Muscle of arm (tissue), 12 donors: ENCODE results near the gene SGPL1. TPM values are rescaled to one million over a fixed set of nuclear protein-coding genes. Genes with fewer than 3 reads are reported as not detected.
"Not testable (repeated sequence)": the region's sequence is repeated elsewhere in the genome, so short reads cannot be mapped to it uniquely, and the experiment has no call there.

Source experiments
- DNase-seq: peaks from one replicate; pipeline ENCODE4 v3.0.0-alpha.2; 2013
- polyA plus RNA-seq, 12 donors: library from polyadenylated mRNA; unstranded; fragments of 120-200 nt; gene quantifications; one replicate each; pipeline ENCODE4 v1.2.1, GENCODE V29; 2013; ENCODE audit not compliant: insufficient read length in 12 of 12

SGPL1 gene
- polyA plus RNA-seq, 12 donors = 22.8 to 33.0 (median 25.1) TPM; not detected in 1

DNA sequence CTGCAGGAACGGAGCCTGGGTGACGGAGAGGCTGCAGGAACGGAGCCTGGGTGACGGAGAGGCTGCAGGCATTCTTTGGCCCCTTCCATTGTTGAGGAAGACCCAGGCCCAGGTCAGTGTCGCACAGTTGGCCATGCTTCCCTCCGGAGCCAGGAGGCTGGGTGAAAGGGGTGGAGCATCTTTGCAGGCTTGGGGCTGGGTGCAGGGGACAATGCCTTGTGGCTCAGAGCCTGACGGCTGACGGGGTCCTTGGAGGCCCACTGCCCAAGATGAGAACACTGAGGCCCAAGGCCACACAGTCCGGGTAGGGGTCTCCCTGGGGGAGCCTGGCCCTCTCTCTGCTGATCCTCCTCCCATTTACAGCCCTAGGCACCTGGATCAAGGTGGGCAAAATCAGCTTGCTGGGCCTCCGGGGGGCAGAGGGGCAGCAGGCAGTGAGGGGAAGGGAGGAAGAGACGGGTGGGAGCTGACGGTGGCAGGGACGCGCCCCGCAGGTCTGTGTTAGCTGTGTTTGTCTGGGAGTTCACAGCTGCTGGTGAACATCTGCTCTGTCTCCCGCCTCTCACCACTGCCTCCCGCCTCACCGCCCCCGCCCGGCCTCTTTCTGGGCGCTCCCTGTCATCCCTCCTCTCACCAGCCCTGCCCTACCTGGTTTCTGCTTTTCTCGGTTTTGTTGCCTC is 103.2 kb downstream of the SGPL1 start:
- DNase-seq = no peak

DNA sequence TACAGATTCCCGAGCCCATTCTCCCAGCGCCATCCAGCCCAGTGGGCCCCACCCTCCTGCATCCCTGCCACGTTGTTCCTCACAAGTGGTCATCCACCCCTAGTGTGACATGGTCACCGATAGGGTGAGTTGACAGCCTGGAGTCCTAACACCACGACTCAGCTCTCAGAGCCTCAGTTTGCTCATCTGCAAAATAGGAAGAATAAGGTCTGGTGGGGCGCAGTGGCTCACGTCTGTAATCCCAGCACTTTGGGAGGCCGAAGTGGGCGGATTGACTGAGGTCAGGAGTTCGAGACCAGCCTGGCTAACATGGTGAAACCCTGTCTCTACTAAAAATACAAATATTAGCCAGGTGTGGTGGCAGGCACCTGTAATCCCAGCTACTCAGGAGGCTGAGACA is 104.2 kb downstream of the SGPL1 start:
- DNase-seq = not testable (repeated sequence)

DNA sequence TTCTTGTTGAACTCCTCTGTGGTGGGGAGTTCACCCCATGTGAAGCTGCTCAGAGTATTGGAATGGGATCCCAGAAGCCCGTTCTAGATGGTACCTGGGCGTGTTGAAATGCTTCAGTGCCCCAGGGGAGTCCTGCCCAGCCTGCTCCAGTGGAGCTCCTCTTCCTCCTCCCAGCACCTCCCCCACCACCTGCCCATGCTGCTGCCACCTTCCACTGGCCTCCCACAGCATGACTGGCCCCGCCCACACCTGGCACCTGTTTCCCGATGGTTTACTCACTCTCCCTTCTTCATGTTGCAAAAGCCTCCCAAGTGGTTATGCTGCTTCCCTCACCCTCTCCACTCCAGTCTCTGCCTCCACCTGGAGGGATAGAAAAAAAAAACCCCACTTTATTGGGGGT is 104.8 kb downstream of the SGPL1 start:
- DNase-seq = no peak

DNA sequence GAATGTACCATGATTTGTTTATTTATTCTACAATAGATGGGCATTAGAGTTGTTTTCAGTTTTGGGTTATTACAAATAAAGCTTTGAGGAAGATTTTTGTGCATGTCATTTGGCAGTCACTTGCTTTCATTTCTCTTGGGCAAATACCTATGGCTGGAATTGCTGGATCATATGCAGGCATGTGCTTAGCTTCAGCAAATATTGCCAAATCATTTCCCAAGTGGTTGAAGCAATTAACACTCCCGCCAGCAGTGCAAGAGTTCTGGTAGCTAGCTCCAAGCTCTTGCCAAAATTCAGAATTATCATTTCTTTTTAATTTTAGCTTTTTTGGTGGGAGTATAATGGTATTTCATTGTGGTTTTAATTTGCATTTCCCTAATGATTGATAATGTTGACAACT is 105.5 kb downstream of the SGPL1 start:
- no peak for DNase-seq

DNA sequence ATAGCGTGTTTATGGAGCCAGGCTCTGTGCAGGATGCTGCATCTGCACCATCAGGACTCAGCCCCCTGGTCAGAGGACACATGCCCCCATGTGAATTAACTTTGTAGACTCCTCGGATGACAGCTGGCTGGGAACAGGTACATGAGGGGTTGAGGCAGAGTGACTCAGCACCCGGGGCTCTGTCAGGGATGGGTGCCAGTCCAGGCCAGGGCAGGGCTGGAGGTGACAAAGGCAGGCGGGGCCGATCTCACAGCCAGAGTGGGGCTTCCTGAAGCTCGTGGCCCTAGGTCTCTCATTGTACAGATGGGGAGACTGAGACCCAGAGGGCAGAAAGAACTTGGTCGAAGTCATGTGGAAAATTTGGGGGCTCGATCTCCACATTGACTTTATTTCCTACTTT is 107.9 kb downstream of the SGPL1 start:
- DNase-seq = no peak

DNA sequence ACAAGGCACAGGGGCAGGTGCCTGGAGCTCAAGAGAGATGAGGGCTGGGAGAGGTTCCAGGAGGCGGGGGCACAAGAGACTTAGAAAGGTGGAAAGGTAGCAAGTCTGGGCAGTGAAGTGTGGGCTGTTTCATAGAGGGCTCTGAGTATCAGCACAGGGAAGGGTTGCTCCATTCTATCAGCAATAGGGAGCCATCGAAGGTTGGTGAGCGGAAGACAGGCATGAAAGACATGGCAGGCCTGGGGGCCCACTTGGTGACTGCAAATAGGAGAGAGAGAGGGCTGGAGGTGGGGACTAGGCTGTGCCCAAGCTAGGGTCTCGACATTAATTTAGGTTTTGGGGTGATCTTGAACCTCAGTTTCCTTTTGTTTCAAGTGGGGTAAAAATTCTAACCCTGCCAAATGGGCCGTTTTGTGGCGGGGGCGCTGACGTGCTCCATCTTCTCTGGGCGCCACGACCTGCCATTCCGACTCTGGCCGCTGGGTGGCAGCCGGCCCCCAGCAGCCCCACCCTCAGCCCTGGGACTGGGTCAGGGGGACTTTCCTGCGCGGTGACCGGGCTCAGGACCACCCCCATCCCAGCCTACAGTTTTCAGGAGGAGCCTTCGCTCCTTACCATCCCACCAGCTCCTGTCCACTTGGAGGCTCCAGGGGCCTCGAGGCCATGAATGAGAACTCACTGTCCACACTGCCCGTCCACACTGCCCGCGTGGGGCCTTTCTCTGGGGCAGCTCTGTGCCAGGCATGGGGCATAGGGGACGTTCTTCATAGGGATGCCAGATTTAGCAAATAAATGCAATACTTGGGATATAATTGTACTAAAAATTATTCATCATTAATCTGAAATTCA is 109.9 kb downstream of the SGPL1 start:
- no peak for DNase-seq

DNA sequence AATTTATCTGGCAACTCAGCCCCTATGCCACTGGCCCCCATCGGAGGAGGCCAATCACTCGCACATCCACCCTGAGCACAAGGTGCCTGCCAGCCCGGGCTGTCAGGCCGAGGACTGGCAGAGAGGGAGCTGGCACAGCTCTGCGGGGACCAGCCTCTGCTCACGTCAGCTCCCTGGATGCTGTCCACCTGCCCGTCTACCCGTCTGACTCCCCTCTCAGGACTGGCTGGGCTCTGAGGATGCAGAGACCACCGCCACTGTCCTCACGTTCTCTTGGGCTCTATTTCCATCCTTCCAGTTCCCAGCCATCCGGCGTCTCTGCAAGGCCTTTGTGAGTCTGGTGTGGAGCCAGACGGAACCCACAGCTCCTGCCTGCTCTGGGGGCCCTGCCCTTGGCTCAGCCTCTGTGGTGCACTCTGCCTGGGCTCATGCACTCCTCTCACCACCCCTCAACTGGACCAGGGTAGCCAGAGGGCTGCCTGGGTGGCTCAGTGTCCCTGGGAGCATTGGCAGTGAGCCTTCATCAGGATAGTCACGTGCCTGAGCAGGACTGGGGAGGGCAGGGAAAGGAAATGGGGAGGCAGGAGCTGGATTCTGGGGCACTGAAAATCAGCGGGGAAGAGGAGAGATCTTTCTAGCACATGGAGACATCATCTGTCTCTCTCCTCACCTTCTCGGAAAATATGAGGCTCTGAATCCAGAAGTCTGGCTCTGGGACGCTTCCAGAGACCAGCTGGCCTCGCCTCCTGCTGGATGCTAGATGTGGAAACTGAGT is 110.7 kb downstream of the SGPL1 start:
- DNase-seq = no peak

DNA sequence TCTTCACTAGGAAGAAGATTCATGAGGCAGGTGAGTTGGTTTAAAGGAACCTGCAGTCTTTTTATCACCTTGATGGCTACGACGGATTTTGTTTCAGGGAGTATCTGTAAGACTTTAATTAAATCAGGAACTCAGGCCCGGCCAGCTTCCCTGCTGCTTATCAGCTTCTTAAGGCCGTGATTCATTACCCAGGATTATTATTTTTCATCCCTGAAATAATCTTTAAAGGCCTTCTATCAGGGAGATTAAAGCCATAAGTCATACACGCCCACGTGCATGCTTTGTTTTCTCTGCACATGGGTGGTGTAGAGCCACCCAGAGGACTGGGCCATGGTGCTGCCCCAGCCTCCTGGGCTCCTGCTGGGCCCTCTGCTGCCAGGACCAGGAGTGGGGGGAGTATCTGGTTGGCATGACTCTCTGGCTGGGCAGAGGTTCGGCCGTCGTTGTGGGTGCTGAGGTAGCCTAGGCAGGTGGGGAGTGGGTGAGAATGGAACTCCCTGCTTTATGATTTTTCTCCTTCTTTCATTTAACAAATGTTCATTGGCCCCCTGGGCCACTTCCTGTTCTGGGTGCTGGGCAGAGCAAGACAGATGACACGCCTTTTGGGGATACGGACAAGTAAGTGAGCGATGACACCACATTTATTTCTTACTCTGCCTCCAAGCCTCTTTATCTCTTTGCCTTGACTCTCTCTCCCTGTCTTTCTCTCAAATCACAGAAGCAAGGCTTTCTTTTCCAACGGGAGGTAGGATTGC is 111.6 kb downstream of the SGPL1 start:
- DNase-seq = no peak

DNA sequence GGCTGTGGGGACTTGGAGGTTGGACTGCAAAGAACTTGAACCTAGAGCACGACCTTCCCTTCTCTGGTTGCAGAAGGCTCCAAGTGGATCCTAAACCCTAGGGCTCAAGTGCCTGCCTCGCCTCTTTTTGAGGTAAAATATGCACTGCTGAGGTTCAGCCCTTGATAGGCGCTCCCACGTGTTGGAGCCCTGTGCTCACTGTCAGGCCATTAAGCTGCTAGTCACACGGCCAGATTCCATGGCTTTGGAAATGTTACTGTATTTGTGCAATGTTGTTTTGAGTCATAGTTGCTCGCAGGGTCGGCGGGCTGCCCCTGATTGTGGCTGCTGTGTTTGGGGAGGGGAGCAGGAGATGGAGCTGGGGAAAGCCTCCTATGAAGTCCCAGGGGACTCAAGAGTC is 112.4 kb downstream of the SGPL1 start:
- no peak for DNase-seq

DNA sequence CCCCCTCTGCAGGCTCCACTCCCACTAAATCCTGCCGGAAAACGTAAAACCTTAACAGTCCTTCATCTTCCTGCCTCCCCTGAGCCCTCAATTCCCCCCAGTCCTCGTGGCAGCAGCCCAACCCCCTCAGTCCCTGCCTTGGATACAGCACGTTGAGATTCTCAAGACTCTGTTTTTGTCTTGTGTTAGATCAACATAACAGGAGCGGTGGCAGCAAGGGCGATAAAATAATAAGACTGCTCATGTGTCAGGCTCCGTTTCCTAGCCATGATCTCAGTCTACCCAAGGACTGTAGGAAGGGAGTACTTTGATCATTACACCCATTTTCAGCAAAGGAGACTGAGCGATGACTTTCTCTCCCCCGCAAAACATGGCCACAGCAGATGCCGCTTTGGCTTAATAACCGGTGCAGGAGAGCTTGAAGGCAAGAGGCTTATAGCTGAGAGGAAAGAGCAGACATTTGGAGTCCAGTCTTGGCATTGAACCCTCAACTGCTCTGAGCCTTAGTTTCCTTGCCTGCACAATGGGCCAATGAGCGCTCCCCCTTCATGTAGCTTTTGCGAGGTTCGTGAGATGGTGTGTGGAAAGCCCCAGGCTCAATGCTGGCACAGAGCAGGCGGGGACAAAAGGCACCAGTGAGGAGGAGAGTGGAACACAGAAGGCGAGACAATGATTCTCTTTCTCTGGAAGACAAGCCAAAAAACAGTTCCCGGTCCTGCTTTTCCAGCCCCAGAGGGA is 114.7 kb downstream of the SGPL1 start:
- DNase-seq = no peak

Other genes with a start within 250 kb of the SGPL1 start
- 1 to 10 TPM in 4 of 12 donors, under 1 TPM in 6, not detected in 2; 0.31 to 1.8 (median 0.90) TPM for gene PRF1, start 213.2 kb upstream of the SGPL1 start, polyA plus RNA-seq
- 10 to 100 TPM in 11 of 12 donors, not detected in 1; 12.7 to 28.2 (median 16.0) TPM for gene ADAMTS14, start 143.4 kb upstream of the SGPL1 start, polyA plus RNA-seq
- under 1 TPM in 2 of 12 donors, not detected in 10; 0.40 to 0.44 TPM for gene TBATA, start 30.6 kb upstream of the SGPL1 start, polyA plus RNA-seq
- gene PCBD1, start 72.6 kb downstream of the SGPL1 start, polyA plus RNA-seq = 10 to 100 TPM in 11 of 12 donors, not detected in 1; 61.0 to 80.0 (median 75.8) TPM